SU-DHL-6 (cell line): Measurements from ENCODE around the gene NR1H2.
A peak's percentile ranks its signal among the peaks of the same experiment; 100 is the strongest.

ENCODE experiments used
- H2AFZ ChIP-seq: fragments of 200-600 bp; sonication (generic); 2 replicates; pipeline ENCODE4 v1.6.1; 2014; ENCODE audit warnings: low read depth, mild to moderate bottlenecking, moderate library complexity, mixed read lengths, antibody characterized with exemption, low read length; ENCODE audit not compliant: severe bottlenecking
- H3F3A ChIP-seq: fragments of 200-600 bp; shearing (Covaris generic); 2 replicates; pipeline ENCODE4 v1.6.0; 2016; ENCODE audit warnings: antibody characterized with exemption, mild to moderate bottlenecking; ENCODE audit not compliant: insufficient read depth
- H3K27ac ChIP-seq: fragments of 200-600 bp; sonication (generic); 2 replicates; pipeline ENCODE4 v1.5.1; 2016; ENCODE audit warnings: low read depth, mild to moderate bottlenecking, low read length, moderate library complexity, mixed read lengths
- H3K27me3 ChIP-seq: fragments of 200-600 bp; sonication (generic), shearing (Covaris generic); 2 replicates; pipeline ENCODE4 v1.6.0; 2014; ENCODE audit warnings: mild to moderate bottlenecking, low read length
- H3K36me3 ChIP-seq: fragments of 200-600 bp; sonication (generic); 2 replicates; pipeline ENCODE4 v1.6.1; 2014; ENCODE audit warnings: mild to moderate bottlenecking, low read length, mixed read lengths
- H3K4me2 ChIP-seq: fragments of 300-600, 200-600 bp; shearing (Covaris generic), sonication (generic); 2 replicates; pipeline ENCODE4 v1.6.0; 2014; ENCODE audit warnings: low read length, low read depth, mild to moderate bottlenecking; ENCODE audit not compliant: poor library complexity, severe bottlenecking
- H3K4me3 ChIP-seq: fragments of 200-600 bp; sonication (generic); 2 replicates; pipeline ENCODE4 v1.5.1; 2014; ENCODE audit warnings: antibody characterized with exemption, low read length, mild to moderate bottlenecking, mixed read lengths; ENCODE audit not compliant: insufficient read depth, poor library complexity, severe bottlenecking
- H3K79me2 ChIP-seq: fragments of 200-600 bp; sonication (generic); 2 replicates; pipeline ENCODE4 v1.6.1; 2014; ENCODE audit warnings: mild to moderate bottlenecking, low read length, moderate library complexity; ENCODE audit not compliant: insufficient read depth
- H3K9ac ChIP-seq: fragments of 200-600 bp; sonication (generic); 2 replicates; pipeline ENCODE4 v1.7.0; 2014; ENCODE audit warnings: mild to moderate bottlenecking, low read length
- H3K9me2 ChIP-seq: fragments of 200-600 bp; sonication (generic); replicated peaks from 2 replicates; pipeline ENCODE4 v1.6.1; 2014; ENCODE audit warnings: low read length; ENCODE audit not compliant: insufficient read depth
- H3K9me3 ChIP-seq: fragments of 200-600 bp; sonication (generic); 2 replicates; pipeline ENCODE4 v1.6.1; 2014; ENCODE audit warnings: low read length, mixed read lengths; ENCODE audit not compliant: insufficient read depth
- H4K20me1 ChIP-seq: fragments of 200-600 bp; sonication (generic); 2 replicates; pipeline ENCODE4 v1.6.1; 2014; ENCODE audit warnings: low read depth, mild to moderate bottlenecking, antibody characterized with exemption, low read length, moderate library complexity, mixed read lengths
- EZH2phosphoT487 ChIP-seq: fragments of 200-600 bp; sonication (generic), shearing (Covaris generic); conservative IDR thresholded peaks from 2 replicates; pipeline ENCODE4 v1.6.1; 2018; ENCODE audit warnings: mild to moderate bottlenecking, antibody characterized with exemption, low read length, moderate library complexity, mixed read lengths
- TF ChIP-seq, protein P1 (sequence below): fragments of 200-600 bp; sonication (generic); IDR thresholded peaks from one replicate; pipeline ENCODE4 v1.5.1; 2017; ENCODE audit warnings: antibody characterized with exemption, mild to moderate bottlenecking, low read length, moderate library complexity; ENCODE audit not compliant: insufficient read depth, poor library complexity, severe bottlenecking

Gene NR1H2

DNA sequence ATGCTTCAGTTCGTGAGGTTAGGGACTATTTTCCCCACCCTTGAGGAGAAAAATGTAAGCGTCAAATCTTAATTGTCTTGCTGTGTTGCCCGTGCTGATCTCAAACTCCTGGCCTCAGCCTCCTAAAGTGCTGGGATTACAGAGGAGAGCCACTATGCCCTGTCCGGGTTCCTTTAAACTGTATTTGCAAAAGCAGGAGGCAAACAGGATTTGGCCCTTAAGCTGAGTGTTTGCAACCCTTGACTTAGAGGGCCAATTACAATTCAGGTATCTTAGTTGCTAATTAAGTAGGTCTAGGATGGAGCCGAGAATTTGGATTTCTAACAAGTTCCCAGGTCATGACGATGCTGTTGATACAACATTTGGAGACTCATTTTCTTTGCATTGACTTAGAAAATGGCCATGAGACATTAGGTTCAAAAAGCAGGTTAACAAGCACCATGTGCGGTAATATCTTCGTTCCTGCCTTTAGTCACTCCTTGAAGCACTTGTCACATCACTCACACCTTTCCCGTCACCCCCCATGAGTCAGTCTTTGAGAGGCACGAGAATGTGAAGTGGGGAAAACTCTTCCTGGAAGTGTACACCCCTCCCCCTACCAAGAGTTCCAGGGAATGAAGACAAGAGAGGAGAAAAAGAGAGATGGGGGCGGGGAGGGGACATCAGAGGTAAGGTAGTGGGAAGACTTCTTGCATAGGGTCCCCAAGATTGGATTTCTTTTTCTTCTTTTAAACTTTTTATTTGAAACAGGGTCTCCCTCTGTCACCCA is 13.4 kb upstream of the NR1H2 start:
- H3F3A ChIP-seq = peaks cover 23% of the 10 kb centered on the region
- no peak overlapping the region for H3K9ac ChIP-seq
- H3K27ac ChIP-seq = no peak overlapping the region
- no peaks in the 10 kb centered on the region for H3K9me3 ChIP-seq
- H3K4me3 ChIP-seq = no peak overlapping the region
- no peaks in the 10 kb centered on the region for H3K9me2 ChIP-seq
- H3K27me3 ChIP-seq = no peaks in the 10 kb centered on the region
- no peaks in the 10 kb centered on the region for H3K36me3 ChIP-seq
- TF ChIP-seq, protein P1, sequence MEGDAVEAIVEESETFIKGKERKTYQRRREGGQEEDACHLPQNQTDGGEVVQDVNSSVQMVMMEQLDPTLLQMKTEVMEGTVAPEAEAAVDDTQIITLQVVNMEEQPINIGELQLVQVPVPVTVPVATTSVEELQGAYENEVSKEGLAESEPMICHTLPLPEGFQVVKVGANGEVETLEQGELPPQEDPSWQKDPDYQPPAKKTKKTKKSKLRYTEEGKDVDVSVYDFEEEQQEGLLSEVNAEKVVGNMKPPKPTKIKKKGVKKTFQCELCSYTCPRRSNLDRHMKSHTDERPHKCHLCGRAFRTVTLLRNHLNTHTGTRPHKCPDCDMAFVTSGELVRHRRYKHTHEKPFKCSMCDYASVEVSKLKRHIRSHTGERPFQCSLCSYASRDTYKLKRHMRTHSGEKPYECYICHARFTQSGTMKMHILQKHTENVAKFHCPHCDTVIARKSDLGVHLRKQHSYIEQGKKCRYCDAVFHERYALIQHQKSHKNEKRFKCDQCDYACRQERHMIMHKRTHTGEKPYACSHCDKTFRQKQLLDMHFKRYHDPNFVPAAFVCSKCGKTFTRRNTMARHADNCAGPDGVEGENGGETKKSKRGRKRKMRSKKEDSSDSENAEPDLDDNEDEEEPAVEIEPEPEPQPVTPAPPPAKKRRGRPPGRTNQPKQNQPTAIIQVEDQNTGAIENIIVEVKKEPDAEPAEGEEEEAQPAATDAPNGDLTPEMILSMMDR = no peak
- TF ChIP-seq EZH2phosphoT487 = no peak
- H3K4me2 ChIP-seq = no peak overlapping the region
- no peaks in the 10 kb centered on the region for H4K20me1 ChIP-seq
- no peak overlapping the region for H2AFZ ChIP-seq
- no peaks in the 10 kb centered on the region for H3K79me2 ChIP-seq

GRCh38 chr19:50365434-50366306 is 10.6 kb upstream of the NR1H2 start, which contains the start of gene NAPSA:
Gene NAPSA, minus strand, starts transcription at chr19:50365639. Its CDS starts 18 bp downstream, at chr19:50365621.
- Histone ChIP-seq H3K9me2 (no peaks in the 10 kb centered on the region), H3K4me2 (peak within 1 kb of the TSS; percentile 45), H3K79me2 (no peaks in the 10 kb centered on the region), H3K27me3 (no peaks in the 10 kb centered on the region), H2AFZ (no peak within 1 kb of the TSS), H3K36me3 (no peaks in the 10 kb centered on the region), H3F3A (peaks cover 27% of the 10 kb centered on the region), H3K9me3 (no peaks in the 10 kb centered on the region), H3K4me3 (no peak within 1 kb of the TSS), H3K27ac (peak within 1 kb of the TSS; percentile 83), H4K20me1 (no peaks in the 10 kb centered on the region), H3K9ac (peak within 1 kb of the TSS; percentile 39)
- TF ChIP-seq EZH2phosphoT487 = no peak
- TF ChIP-seq, protein P1 = no peak

DNA sequence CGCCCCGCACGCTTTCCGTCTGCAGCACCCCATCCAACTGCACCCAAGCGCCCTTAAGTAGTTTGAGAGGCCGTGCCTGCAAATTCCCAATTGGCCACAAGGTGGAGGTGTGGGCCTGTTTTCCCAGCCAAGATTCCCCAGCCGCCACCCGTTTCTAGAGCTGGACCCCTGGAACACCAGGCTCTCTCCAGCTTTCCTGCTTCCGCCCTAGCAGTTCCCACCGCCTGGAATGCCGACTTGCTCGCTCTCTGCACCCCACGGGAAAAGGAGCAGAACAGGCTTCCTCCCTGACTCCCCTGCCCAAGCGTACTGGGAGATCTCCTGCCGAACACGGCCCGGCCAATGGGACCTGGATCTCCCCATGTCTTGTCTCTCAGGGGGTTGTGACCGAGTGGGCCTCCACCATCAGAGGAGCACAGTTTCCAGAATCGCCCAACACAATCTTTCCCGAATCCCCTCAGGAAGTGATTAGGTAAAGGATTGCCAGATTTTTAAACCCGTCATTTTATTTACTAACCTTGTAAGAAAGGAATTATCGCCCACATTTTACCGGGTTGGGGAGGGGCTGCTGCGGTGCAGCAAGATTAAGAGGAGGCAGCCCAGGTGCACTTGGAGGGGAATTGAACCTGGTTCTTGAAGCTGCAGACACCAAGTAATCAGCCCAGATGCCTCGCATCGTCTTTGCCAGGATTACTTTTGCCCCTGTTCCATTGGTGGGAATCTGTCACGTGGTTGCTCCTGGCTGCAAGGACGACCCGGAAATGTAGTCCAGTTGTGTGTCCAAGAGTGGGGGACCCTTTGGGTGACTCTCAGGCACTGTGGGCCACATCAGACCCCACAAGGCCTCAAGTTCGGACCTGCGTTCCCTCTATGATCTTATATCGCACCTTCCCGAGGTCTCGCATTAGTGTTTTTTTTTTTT is 7.3 kb upstream of the NR1H2 start:
- Histone ChIP-seq H3K27ac (peak overlapping the region; percentile 60), H3K4me2 (peak overlapping the region; percentile 91), H3K9me3 (no peaks in the 10 kb centered on the region), H3K36me3 (no peaks in the 10 kb centered on the region), H3K4me3 (peak overlapping the region; percentile 76), H3F3A (peaks cover 23% of the 10 kb centered on the region), H3K27me3 (no peaks in the 10 kb centered on the region), H3K79me2 (no peaks in the 10 kb centered on the region), H4K20me1 (no peaks in the 10 kb centered on the region), H3K9ac (peak overlapping the region; percentile 69), H2AFZ (peak overlapping the region; percentile 61), H3K9me2 (no peaks in the 10 kb centered on the region)
- no peak for TF ChIP-seq EZH2phosphoT487
- TF ChIP-seq, protein P1 = peak; percentile 73
